Ascending aorta (tissue), 2 donors: ENCODE results near the gene GPC6. TPM values are rescaled to one million over a fixed set of nuclear protein-coding genes. Genes with fewer than 3 reads are reported as not detected.

Experiments used
- DNase-seq, 2 donors: peaks; one replicate each; pipeline ENCODE4 v3.0.0-alpha.2; 2019; ENCODE audit warnings: low spot score in 2 of 2
- H3K27ac ChIP-seq, 2 donors: fragments of 200-600 bp; sonication (generic); one replicate each; pipeline ENCODE4 v1.5.1; 2016 to 2017; ENCODE audit warnings: mild to moderate bottlenecking in 1 of 2
- H3K27me3 ChIP-seq: fragments of 200-600 bp; sonication (generic); one replicate; pipeline ENCODE4 v1.5.1; 2017
- H3K36me3 ChIP-seq, 2 donors: fragments of 200-600 bp; sonication (generic); one replicate each; pipeline ENCODE4 v1.5.1; 2016
- H3K4me1 ChIP-seq, 2 donors: fragments of 200-600 bp; sonication (generic); one replicate each; pipeline ENCODE4 v1.5.1; 2016 to 2017; ENCODE audit warnings: mild to moderate bottlenecking in 1 of 2
- H3K4me3 ChIP-seq, 2 donors: fragments of 200-600 bp; sonication (generic); one replicate each; pipeline ENCODE4 v1.5.1; 2016 to 2017; ENCODE audit warnings: mild to moderate bottlenecking in 1 of 2
- H3K9me3 ChIP-seq, 2 donors: fragments of 200-600 bp; sonication (generic); one replicate each; pipeline ENCODE4 v1.5.1; 2016
- CTCF ChIP-seq, 3 experiments: fragments of 200-600 bp in 2 of 3; fragments of 450-650 bp in 1 of 3; sonication (generic) in 2 of 3; IDR thresholded peaks; one replicate each; pipeline ENCODE4 v1.5.1; 2016 to 2019; ENCODE audit warnings: antibody characterized with exemption in 3 of 3, mild to moderate bottlenecking in 1 of 3, moderate library complexity in 1 of 3
- intact Hi-C: fragments of 100-400 bp; cut with DNase I; formaldehyde crosslinking; loops from one replicate; pipeline ENCODE4 v1.15.1; 2023
- total RNA-seq: library from RNA; depleted of rRNA; stranded (reverse); fragments of >200 nt; gene quantifications from one replicate; pipeline ENCODE4 v1.1.0, GENCODE V29; 2016

GPC6 gene
- total RNA-seq, 1 donor from 2014 or later: 23.2 TPM

- no peaks in the 10 kb centered on the region for H3K9me3 ChIP-seq
- H3K4me1 ChIP-seq: no peaks in the 10 kb centered on the region
- H3K27me3 ChIP-seq: no peaks in the 10 kb centered on the region
- intact Hi-C loops: no loop called here
- TF ChIP-seq CTCF (IDR thresholded peaks at IDR 0.05): no peak
- no peak overlapping the region for H3K4me3 ChIP-seq
- no peak for DNase-seq
- H3K27ac ChIP-seq: no peak overlapping the region
- H3K36me3 ChIP-seq: no peaks in the 10 kb centered on the region
Observed at GRCh38 chr13:93967286-93967685, 740.7 kb downstream of the GPC6 start.

GRCh38 chr13:93975242-93975641 is 748.6 kb downstream of the GPC6 start:
- H3K4me1 ChIP-seq: no peaks in the 10 kb centered on the region
- no peak overlapping the region for H3K4me3 ChIP-seq
- DNase-seq: no peak
- no peaks in the 10 kb centered on the region for H3K27me3 ChIP-seq
- no peak for TF ChIP-seq CTCF (IDR thresholded peaks at IDR 0.05)
- H3K9me3 ChIP-seq: no peaks in the 10 kb centered on the region
- no peaks in the 10 kb centered on the region for H3K36me3 ChIP-seq
- no peak overlapping the region for H3K27ac ChIP-seq
- intact Hi-C loops: no loop called here

GRCh38 chr13:93976528-93976927 is 749.9 kb downstream of the GPC6 start:
- H3K4me1 ChIP-seq: no peaks in the 10 kb centered on the region
- H3K27ac ChIP-seq: no peak overlapping the region
- no peak overlapping the region for H3K4me3 ChIP-seq
- H3K36me3 ChIP-seq: no peaks in the 10 kb centered on the region
- no peak for TF ChIP-seq CTCF (IDR thresholded peaks at IDR 0.05)
- intact Hi-C loops: no loop called here
- H3K27me3 ChIP-seq: no peaks in the 10 kb centered on the region
- H3K9me3 ChIP-seq: no peaks in the 10 kb centered on the region
- no peak for DNase-seq

GRCh38 chr13:93977986-93978385 is 751.4 kb downstream of the GPC6 start:
- intact Hi-C loops: no loop called here
- no peaks in the 10 kb centered on the region for H3K4me1 ChIP-seq
- no peak for TF ChIP-seq CTCF (IDR thresholded peaks at IDR 0.05)
- no peaks in the 10 kb centered on the region for H3K9me3 ChIP-seq
- H3K27me3 ChIP-seq: no peaks in the 10 kb centered on the region
- no peak overlapping the region for H3K27ac ChIP-seq
- DNase-seq: no peak
- no peaks in the 10 kb centered on the region for H3K36me3 ChIP-seq
- H3K4me3 ChIP-seq: no peak overlapping the region

GRCh38 chr13:93981426-93981977 is 754.9 kb downstream of the GPC6 start:
- Histone ChIP-seq H3K27me3 (no peaks in the 10 kb centered on the region), H3K9me3 (no peaks in the 10 kb centered on the region), H3K36me3 (no peaks in the 10 kb centered on the region), H3K27ac (no peak overlapping the region), H3K4me3 (no peak overlapping the region), H3K4me1 (no peaks in the 10 kb centered on the region)
- intact Hi-C loops: no loop called here
- no peak for TF ChIP-seq CTCF (IDR thresholded peaks at IDR 0.05)
- DNase-seq: no peak
